Body of pancreas (tissue), 4 donors: ENCODE results near the gene KCNAB1. TPM values are rescaled to one million over a fixed set of nuclear protein-coding genes. Genes with fewer than 3 reads are reported as not detected.
"Not testable (repeated sequence)": the region's sequence is repeated elsewhere in the genome, so short reads cannot be mapped to it uniquely, and the experiment has no call there.

Experiments used
- ATAC-seq: fragments of 150-250 bp; one replicate; pipeline ENCODE4 v1.9.1; 2016
- DNase-seq, 4 donors: peaks; one replicate each; pipeline ENCODE4 v3.0.0-alpha.2; 2019
- H3K27ac ChIP-seq, 4 donors: fragments of 200-600 bp; sonication (generic); 1 replicate in 3 of 4; 2 replicates in 1 of 4; pipeline versions ENCODE4 v1.5.1 to v1.6.1; 2016 to 2019; ENCODE audit warnings: mild to moderate bottlenecking in 1 of 4, mixed read lengths in 1 of 4, moderate library complexity in 1 of 4
- H3K27me3 ChIP-seq, 2 donors: fragments of 200-600 bp; sonication (generic); one replicate each; pipeline ENCODE4 v1.6.0; 2016; ENCODE audit warnings: mild to moderate bottlenecking in 1 of 2
- H3K36me3 ChIP-seq, 2 donors: fragments of 200-600 bp; sonication (generic); replicated peaks in 1 of 2; 2 replicates each; pipeline ENCODE4 v1.5.1; 2016; ENCODE audit warnings: low read depth in 2 of 2; ENCODE audit not compliant: insufficient read depth in 1 of 2
- H3K4me1 ChIP-seq: fragments of 200-600 bp; sonication (generic); one replicate; pipeline ENCODE4 v1.6.0; 2016
- H3K4me3 ChIP-seq, 2 donors: fragments of 200-600 bp; sonication (generic); 1 replicate in 1 of 2; 2 replicates in 1 of 2; pipeline ENCODE4 v1.5.1; 2016 to 2019
- H3K9me3 ChIP-seq, 3 donors: fragments of 200-600 bp; sonication (generic); 1 replicate in 2 of 3; 2 replicates in 1 of 3; pipeline ENCODE4 v1.5.1; 2016
- POLR2A ChIP-seq, 3 donors: fragments of 450-650 bp; IDR thresholded peaks; one replicate each; pipeline ENCODE4 v1.6.1; 2016; ENCODE audit warnings: antibody characterized with exemption in 3 of 3, mild to moderate bottlenecking in 2 of 3
- WGBS, 2 donors: methylation state at CpG; one replicate each; pipeline ENCODE4 v1.1.5; 2017; 5-methylcytosine and 5-hydroxymethylcytosine counted together
- intact Hi-C: fragments of 100-400 bp; cut with DNase I; formaldehyde crosslinking; loops from one replicate; pipeline ENCODE4 v1.15.1; 2023
- total RNA-seq, 2 donors: library from RNA; depleted of rRNA; stranded (reverse); fragments of >200 nt; gene quantifications; one replicate each; pipeline ENCODE4 v1.1.0, GENCODE V29; 2016
- TF ChIP-seq, protein P1 (sequence below), 7 experiments: fragments of 450-650 bp in 4 of 7; fragments of 200-600 bp in 3 of 7; sonication (generic) in 3 of 7; IDR thresholded peaks; one replicate each; pipeline ENCODE4 v1.5.1; 2016 to 2019; ENCODE audit warnings: antibody characterized with exemption in 7 of 7

The KCNAB1 gene
- total RNA-seq, 2 donors from 2014 or later, result 5.2 to 5.3 TPM

DNA sequence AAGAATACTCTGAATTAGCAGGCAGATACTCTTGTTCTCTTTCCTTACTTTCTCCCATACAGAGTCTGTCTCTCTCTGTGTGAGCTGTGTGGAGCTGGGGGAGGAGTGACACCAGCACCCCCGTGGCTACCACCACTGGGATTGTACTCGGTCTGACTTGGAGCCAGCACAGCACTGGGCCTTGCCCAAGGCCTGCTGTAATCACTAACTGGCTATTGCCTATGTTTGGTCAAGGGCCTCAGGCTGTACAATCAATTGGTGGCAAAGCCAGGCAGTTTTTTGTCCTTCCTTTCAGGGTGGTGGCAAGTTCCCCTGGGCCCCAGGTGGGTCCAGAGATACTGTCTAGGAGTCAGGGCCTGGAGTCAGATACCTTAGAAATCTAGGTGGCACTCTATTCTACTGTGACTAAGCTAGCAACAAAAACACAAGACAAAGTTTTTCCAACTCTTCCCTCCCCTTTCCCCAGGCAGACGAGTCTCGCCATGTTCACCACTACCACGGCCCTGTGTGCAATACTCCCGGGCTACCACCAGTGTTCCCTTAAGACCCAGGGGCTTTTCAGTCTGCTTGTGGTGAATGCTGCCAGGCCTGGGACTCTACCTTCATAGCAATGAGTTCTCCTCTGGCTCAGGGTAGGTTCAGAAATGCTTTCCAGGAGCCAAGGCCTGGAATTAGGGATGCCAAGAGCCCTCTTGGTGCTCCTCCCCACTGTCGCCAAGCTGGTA, 151.8 kb downstream of the KCNAB1 start:
- no peak for TF ChIP-seq POLR2A (IDR thresholded peaks at IDR 0.05)
- TF ChIP-seq, protein P1, sequence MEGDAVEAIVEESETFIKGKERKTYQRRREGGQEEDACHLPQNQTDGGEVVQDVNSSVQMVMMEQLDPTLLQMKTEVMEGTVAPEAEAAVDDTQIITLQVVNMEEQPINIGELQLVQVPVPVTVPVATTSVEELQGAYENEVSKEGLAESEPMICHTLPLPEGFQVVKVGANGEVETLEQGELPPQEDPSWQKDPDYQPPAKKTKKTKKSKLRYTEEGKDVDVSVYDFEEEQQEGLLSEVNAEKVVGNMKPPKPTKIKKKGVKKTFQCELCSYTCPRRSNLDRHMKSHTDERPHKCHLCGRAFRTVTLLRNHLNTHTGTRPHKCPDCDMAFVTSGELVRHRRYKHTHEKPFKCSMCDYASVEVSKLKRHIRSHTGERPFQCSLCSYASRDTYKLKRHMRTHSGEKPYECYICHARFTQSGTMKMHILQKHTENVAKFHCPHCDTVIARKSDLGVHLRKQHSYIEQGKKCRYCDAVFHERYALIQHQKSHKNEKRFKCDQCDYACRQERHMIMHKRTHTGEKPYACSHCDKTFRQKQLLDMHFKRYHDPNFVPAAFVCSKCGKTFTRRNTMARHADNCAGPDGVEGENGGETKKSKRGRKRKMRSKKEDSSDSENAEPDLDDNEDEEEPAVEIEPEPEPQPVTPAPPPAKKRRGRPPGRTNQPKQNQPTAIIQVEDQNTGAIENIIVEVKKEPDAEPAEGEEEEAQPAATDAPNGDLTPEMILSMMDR (IDR thresholded peaks at IDR 0.05), result no peak
- no peak overlapping the region for H3K27ac ChIP-seq
- no peak for ATAC-seq

DNA sequence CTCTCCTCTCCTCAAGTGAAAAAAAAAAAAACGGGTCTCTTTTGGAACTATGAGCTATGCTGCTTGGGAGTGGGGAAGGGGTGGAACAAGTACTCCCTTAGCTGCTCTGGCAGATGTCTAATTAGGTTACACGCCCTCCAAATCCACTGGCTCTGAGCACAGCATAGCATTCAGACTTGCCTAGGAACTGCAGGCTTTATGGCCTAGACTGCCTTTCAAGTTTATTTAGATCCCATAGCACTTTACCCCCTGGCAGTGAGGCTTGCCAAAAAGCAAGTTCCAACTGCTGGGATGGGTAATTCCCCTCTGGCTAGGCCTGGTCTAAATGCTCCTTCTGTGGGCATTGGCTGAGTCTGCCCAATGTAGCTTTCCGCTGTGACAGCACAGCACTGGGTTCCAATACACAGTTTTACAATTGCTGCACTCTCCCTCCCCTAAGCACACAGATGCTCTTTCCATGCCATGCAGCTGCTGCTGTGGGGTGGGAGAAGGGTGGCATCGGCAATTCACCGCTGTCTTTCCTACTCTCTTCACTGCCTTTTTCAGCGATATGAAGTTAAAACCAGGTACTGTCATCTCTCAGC, 152.8 kb downstream of the KCNAB1 start:
- no peaks in the 10 kb centered on the region for H3K27me3 ChIP-seq
- H3K9me3 ChIP-seq, result no peaks in the 10 kb centered on the region
- H3K27ac ChIP-seq, result no peak overlapping the region
- no peak for DNase-seq
- no peaks in the 10 kb centered on the region for H3K36me3 ChIP-seq
- WGBS, 2 donors, result 76 to 85% methylated on average over 6 of the region's 6 CpGs
- TF ChIP-seq, protein P1 (IDR thresholded peaks at IDR 0.05), result no peak
- TF ChIP-seq POLR2A (IDR thresholded peaks at IDR 0.05), result no peak
- intact Hi-C loops, result no loop called here
- no peaks in the 10 kb centered on the region for H3K4me1 ChIP-seq
- H3K4me3 ChIP-seq, result no peak overlapping the region
- no peak for ATAC-seq

More for the DNA sequence above, 151.8 kb downstream of the KCNAB1 start:
- Histone ChIP-seq H3K4me1 (no peaks in the 10 kb centered on the region), H3K36me3 (no peaks in the 10 kb centered on the region), H3K9me3 (no peaks in the 10 kb centered on the region), H3K4me3 (no peak overlapping the region), H3K27me3 (no peaks in the 10 kb centered on the region)
- 87 to 90% methylated on average over 7 of the region's 7 CpGs for WGBS, 2 donors
- intact Hi-C loops, result no loop called here
- no peak for DNase-seq

DNA sequence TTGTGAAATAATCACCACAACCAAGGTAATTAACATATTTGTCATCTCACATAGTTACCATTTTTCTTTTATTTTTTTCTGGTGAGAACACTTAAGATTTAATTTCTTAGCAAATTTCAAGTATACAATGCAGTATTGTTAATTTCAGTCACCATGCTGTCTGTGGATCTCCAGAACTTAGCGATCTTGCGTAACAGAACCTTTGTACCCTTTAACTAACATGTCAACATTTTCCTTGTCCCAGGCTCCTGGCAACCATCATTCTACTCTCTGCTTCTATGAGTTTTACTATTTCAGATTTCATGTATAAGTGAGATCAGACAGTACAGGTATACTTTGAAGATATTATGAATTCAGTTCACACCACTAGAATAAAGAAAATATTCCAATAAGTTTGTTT, 154.4 kb downstream of the KCNAB1 start:
- Histone ChIP-seq H3K4me1 (no peaks in the 10 kb centered on the region), H3K36me3 (no peaks in the 10 kb centered on the region), H3K4me3 (no peak overlapping the region), H3K27ac (no peak overlapping the region), H3K27me3 (no peaks in the 10 kb centered on the region), H3K9me3 (no peaks in the 10 kb centered on the region)
- 20 to 42% methylated on average over 2 of the region's 2 CpGs for WGBS, 2 donors
- intact Hi-C loops, result no loop called here
- TF ChIP-seq POLR2A (IDR thresholded peaks at IDR 0.05), result no peak
- TF ChIP-seq, protein P1 (IDR thresholded peaks at IDR 0.05), result no peak
- DNase-seq, result no peak
- no peak for ATAC-seq

DNA sequence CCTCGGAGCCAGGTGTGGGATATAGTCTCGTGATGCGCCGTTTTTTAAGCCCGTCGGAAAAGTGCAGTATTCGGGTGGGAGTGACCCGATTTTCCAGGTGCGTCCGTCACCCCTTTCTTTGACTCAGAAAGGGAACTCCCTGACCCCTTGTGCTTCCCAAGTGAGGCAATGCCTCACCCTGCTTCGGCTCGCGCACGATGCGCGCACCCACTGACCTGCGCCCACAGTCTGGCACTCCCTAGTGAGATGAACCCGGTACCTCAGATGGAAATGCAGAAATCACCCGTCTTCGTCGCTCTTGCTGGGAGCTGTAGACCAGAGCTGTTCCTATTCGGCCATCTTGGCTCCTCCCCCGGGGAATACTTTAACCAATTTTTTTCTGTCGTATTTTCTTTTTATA, 164.3 kb downstream of the KCNAB1 start:
- DNase-seq, ATAC-seq, H3K27ac ChIP-seq, H3K9me3 ChIP-seq, H3K27me3 ChIP-seq, H3K4me3 ChIP-seq, intact Hi-C loops, H3K4me1 ChIP-seq, H3K36me3 ChIP-seq: not testable (repeated sequence)
- 87 to 91% methylated on average over 23 to 24 of the region's 24 CpGs for WGBS, 2 donors

DNA sequence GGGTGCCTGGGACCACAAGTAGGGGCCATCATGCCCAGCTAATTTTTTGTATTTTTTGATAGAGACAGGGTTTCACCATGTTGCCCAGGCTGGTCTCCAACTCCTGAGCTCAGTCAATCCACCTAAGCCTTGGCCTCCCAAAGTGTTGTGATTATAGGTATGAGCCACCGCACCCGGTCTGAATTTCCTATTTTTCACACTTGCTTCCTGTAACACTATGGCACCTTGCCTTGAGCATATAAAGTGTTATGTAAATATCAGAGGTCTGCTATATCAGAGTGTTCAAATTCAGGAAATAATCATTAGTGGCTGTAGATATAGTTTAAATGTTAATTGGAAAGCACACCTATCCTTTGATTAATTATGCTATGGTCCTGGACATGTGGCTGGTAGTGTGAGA, 165.2 kb downstream of the KCNAB1 start:
- Histone ChIP-seq H3K4me3 (no peak overlapping the region), H3K9me3 (no peaks in the 10 kb centered on the region), H3K27me3 (no peaks in the 10 kb centered on the region), H3K27ac (no peak overlapping the region), H3K36me3 (no peaks in the 10 kb centered on the region), H3K4me1 (no peaks in the 10 kb centered on the region)
- ATAC-seq (no peak), DNase-seq (no peak)
- WGBS, 2 donors, result 80 to 81% methylated on average over 2 of the region's 2 CpGs
- intact Hi-C loops, result no loop called here
- TF ChIP-seq POLR2A (IDR thresholded peaks at IDR 0.05), result no peak
- TF ChIP-seq, protein P1 (IDR thresholded peaks at IDR 0.05), result no peak
